Measurements from ENCODE around the gene GAPDH.
"Not testable (repeated sequence)": the region's sequence is repeated elsewhere in the genome, so short reads cannot be mapped to it uniquely, and the experiment has no call there.

GAPDH gene

DNA sequence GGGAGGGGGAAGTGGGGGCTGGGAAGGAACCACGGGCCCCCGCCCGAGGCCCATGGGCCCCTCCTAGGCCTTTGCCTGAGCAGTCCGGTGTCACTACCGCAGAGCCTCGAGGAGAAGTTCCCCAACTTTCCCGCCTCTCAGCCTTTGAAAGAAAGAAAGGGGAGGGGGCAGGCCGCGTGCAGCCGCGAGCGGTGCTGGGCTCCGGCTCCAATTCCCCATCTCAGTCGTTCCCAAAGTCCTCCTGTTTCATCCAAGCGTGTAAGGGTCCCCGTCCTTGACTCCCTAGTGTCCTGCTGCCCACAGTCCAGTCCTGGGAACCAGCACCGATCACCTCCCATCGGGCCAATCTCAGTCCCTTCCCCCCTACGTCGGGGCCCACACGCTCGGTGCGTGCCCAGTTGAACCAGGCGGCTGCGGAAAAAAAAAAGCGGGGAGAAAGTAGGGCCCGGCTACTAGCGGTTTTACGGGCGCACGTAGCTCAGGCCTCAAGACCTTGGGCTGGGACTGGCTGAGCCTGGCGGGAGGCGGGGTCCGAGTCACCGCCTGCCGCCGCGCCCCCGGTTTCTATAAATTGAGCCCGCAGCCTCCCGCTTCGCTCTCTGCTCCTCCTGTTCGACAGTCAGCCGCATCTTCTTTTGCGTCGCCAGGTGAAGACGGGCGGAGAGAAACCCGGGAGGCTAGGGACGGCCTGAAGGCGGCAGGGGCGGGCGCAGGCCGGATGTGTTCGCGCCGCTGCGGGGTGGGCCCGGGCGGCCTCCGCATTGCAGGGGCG is at the start of gene GAPDH:
GAPDH (plus strand) TSS at position 595 of the 772 bp plus-strand sequence. CDS start 316 bp downstream, outside the sequence.
- DNase-seq = peak; percentile 98

DNA sequence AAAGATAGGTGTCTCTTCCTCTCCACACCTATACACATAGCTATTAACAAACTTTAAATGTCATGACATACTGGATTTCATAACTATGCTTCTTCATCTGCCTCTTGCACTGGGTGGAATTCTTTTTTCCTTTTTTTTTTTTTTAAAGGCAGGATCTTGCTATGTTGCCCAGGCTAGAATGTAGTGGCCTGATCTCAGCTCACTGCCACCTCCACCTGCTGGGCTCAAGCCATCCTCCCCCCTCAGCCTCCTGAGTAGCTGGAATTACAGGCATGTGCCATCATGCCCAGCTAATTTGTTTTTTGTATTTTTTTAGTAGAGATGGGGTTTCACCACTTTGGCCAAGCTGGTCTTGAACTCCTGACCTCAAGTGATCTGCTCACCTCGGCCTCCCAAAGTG is 46.1 kb upstream of the GAPDH start:
- no peak for DNase-seq

- no peak for DNase-seq
These were observed 44.9 kb upstream of the GAPDH start for GRCh38 chr12:6489449-6489848.

- not testable (repeated sequence) for DNase-seq
These were observed 43.6 kb upstream of the GAPDH start for GRCh38 chr12:6490673-6491072.

DNA sequence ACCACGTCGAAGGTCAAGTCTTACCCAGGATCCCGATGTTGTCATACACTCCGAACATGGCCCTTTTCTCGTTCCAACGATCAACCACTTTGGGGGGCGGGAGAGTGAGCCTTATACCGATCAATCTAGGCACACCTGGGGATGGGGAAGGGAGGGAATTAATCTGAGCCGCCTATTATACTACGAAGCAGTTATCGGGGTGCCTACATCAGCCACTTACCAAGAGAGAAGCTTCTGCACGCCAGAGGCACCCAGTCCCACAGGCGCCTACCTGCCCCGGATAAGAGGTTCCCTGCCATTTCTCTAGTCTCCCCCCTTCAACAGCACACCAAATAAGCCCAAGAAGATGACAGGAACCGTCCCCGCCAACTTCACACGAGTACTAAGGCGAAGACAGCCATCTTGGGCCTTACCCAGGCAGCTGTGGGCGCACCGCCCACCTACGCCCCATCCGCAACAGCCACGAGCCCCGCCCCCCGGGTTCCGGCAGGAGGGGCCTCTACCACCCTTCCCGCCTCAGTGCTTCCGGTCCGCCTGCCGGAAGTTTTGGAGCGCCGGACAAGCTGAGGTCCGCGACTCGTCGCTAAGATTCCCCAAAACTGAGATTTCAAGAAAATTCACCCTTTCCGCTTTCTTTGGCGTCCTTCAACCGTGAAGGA is 41.4 kb upstream of the GAPDH start, which contains the start of gene MRPL51:
MRPL51 (minus strand) TSS at position 425 of the 659 bp plus-strand sequence; CDS start at position 299, 126 bp downstream.
- peak; percentile 97 for DNase-seq

DNA sequence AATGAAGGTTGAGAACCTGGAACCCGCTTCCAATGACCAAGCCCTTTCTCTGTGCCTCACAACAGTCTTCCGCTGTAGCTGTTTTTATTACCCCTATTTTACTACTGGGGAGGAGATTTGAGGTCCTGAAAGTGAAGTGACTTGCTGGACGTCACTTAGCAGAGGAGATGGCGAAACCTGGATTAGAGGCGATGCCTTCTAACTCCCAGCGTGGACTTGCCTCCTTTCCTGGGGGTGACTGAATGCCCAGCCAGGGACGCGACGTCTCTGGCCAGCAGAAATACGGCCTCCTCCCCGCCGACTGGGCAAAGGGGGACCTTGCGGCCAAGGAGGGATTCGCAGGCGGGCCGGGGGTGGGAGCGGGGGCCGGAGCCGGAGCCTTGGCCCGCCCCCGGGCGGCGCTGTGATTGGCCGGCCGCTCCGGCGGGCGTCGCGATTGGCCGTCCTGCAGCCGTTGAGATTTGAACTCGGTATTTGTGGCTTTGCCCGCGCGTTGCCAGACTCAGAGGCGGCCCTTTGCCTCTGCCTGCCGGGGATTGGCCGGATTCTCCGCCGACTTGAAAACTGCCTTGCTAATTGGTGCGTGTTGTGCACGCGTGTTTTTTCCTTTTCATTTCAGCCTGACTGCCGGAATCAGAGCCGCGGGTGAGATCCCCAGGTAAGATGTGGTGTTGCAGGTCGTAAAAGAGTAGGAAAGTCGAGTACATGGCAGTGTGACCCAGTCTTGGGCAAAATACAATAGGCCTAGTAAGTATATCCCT is 40.6 kb upstream of the GAPDH start, which contains the start of gene NCAPD2:
NCAPD2 (plus strand) TSS at position 606 of the 761 bp plus-strand sequence. CDS start 997 bp downstream, outside the sequence.
- DNase-seq = peak; percentile 97

- no peak for DNase-seq
These were observed 40.0 kb upstream of the GAPDH start for GRCh38 chr12:6494258-6494743.

- DNase-seq = no peak
These were observed 39.3 kb upstream of the GAPDH start for GRCh38 chr12:6494968-6495367.

- DNase-seq = not testable (repeated sequence)
These were observed 37.0 kb upstream of the GAPDH start for GRCh38 chr12:6497291-6497690.

DNA sequence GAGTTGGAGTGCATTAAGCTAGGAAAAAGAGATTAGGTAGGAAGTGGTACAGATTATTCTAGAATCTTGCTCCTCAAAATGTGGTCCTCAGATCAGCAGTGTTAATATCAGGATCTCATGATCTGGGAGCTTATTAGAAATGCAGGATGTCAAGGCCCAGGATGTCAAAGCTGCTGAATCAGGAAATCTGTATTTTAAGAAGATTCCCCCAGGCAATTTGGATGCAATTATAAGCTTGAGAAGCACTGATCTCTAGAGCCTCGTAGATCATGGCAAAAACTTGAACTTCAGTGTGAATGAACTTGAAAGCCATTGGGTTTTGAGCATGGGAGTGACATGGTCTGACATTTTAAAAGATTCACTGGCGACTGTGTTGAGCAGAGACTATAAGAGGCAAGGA is 33.9 kb upstream of the GAPDH start:
- DNase-seq = no peak

GRCh38 chr12:6507102-6507998 is 27.0 kb upstream of the GAPDH start:
- DNase-seq = no peak

DNA sequence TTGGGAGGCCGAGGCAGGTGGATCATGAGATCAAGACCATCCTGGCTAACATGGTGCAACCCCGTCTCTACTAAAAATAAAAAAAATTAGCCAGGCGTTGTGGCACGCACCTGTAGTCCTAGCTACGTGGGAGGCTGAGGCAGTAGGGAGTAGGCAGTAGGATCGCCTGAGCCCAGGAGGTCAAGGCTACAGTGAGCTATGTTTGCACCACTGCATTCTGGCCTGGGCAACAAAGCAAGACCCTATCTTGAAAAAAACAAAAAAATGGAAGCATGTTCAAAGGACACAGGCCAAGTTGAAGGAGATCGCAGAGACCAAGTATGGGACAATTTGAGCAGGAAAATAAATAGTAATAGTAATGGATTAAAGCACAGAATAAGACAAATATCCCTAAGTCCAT is 26.2 kb upstream of the GAPDH start:
- no peak for DNase-seq

DNA sequence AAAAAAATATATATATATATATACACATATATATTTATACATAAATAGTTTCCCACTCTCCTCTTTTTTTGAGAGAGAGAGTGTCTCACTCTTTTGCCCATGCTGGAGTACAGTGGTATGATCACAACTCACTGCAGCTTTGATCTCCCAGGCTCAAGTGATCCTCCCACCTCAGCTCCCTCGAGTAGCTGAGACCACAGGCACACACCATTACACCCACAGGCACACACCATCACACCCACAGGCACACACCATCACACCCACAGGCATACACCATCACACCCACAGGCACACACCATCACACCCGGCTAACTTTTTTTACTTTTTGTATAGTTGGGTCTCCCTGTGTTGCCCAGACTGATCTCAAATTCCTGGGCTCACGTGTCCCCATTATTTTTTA is 14.1 kb upstream of the GAPDH start:
- no peak for DNase-seq

GRCh38 chr12:6522193-6522592 is 12.1 kb upstream of the GAPDH start:
- DNase-seq = no peak

GRCh38 chr12:6523708-6524107 is 10.6 kb upstream of the GAPDH start:
- no peak for DNase-seq

DNA sequence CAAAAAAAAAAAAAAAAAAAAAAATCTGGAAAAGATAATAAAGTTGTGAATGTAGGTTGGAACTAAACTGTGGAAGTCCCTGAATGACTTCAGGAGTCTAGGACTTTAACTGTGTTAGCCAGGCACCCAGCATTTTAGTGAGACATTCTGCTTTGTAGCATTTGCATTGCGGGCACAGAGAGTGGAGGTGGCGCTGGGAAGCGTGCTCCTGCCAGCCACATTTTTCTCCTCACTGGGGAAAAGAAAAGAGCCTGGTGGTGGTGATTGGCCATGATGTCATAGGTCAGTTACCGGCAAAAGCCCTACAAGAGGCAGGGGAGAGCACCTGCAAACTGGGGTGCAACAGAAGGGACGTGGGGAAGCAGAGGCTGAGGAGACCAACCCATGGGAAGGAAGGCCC is 9.7 kb upstream of the GAPDH start:
- DNase-seq = no peak

DNA sequence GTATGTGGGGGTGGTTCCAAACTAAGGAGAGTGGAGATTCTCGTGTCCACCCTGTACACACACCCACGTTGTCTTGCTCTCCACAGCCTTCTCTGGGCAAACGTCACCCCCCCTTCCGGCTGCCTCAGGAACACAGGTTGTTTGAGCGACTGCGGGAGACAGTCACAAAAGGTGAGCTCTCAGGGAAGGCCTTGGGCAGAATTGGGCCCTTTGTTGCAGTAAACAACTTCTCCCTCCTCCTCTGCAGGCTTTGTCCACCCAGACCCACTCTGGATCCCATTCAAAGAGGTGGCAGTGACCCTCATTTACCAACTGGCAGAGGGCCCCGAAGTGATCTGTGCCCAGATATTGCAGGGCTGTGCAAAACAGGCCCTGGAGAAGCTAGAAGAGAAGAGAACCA is 8.1 kb upstream of the GAPDH start:
- no peak for DNase-seq

DNA sequence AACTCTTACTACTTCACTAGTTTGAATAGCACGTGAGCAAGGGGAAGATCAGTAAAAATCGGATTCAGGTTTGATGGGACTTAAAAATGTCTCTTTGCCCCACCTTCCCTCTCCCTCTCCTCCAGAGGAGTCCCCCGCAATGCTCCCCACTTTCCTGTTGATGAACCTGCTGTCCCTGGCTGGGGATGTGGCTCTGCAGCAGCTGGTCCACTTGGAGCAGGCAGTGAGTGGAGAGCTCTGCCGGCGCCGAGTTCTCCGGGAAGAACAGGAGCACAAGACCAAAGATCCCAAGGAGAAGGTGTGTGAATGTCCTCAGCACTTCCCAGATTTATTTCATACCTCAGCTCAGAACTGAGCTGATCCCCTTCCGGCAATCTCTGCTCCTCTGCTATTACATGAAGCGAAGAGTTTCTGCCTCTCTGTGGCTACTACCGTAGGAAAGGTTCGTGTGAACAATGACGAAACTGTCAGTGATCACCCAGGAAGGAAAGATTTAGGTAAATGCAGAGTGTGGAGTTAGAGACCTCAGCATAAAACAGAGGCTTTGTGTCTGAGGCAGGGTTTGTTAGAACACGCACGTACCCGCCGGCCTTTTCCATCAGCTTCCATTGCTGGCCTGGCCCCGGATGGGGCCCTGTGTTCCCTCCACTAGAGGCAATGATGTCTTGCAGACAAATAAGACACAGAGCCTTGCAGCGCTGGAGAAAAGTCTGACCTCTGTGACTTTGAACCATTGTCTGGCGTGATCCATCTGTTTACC is 7.4 kb upstream of the GAPDH start:
- DNase-seq = no peak

DNA sequence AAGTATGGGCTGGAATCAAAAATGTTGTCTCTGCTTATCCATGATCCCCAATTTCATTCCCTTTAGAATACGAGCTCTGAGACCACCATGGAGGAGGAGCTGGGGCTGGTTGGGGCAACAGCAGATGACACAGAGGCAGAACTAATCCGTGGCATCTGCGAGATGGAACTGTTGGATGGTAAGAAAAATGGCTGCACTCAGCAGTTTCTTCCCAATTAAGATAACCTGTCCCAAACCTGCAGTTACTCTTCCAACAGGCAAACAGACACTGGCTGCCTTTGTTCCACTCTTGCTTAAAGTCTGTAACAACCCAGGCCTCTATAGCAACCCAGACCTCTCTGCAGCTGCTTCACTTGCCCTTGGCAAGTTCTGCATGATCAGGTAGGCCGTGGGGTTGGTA is 6.6 kb upstream of the GAPDH start:
- no peak for DNase-seq

DNA sequence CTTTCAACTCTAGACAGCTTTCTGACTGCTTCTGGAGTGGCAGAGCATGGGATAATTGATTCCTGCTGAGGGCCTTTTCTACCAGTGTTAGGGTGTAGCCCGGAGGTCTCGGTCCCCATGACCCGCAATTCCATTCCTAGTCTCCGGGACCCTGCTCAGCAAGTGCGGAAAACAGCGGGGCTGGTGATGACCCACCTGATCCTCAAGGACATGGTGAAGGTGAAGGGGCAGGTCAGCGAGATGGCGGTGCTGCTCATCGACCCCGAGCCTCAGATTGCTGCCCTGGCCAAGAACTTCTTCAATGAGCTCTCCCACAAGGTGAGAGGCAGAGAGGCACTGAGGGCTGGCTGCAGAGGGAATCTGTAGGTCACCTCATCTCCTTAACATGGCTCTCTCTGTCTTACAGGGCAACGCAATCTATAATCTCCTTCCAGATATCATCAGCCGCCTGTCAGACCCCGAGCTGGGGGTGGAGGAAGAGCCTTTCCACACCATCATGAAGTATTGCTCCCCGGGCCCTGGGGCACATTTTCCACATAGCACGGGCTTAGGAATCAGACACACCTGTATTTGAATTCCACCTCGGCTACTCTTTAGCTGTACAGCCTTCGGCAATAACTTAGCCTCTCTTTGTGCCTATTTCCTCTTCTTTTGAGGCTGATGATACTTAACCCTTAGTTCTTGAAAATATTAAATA is 5.6 kb upstream of the GAPDH start:
- no peak for DNase-seq

DNA sequence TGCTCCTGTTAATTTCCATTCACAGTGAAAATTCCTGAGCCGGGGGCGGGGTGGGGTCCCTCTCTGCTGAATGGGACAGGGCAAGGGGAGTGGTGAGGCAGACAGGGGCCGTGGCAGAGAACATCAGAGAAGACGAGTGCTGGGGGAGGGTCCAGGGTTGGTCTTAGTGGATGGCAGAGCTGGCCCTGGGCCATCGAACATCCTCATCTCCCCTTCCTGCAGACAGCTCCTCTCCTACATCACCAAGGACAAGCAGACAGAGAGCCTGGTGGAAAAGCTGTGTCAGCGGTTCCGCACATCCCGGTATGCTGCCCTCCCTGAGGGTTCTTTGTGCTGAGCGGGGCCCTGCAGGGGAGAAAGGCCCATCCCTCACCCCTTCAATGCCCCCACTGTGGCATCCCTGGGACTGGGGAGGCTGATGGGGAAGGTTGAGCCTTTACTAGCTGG is 5.0 kb upstream of the GAPDH start:
- no peak for DNase-seq

Data from NCI-H345 (cell line).